Astrocyte (in vitro differentiated cells and primary cell): ENCODE results near the gene KLHL18. TPM values are rescaled to one million over a fixed set of nuclear protein-coding genes. Genes with fewer than 3 reads are reported as not detected.

Source experiments
- total RNA-seq: library from RNA; stranded (reverse); gene quantifications from 2 replicates; pipeline ENCODE4 v1.2.1, GENCODE V29; 2021

The KLHL18 gene
- total RNA-seq, 1 donor from 2014 or later = 53.2 TPM

Other genes with a start within 250 kb of the KLHL18 start
- 41.4 and 46.5 TPM in 2 replicates for gene SETD2, start 118.8 kb upstream of the KLHL18 start, total RNA-seq
- 7.5 and 8.1 TPM in 2 replicates for gene KIF9, start 145 bp upstream of the KLHL18 start, total RNA-seq
- gene PTPN23, start 98.1 kb downstream of the KLHL18 start, total RNA-seq = 40.3 and 40.4 TPM in 2 replicates
- gene SCAP, start 193.0 kb downstream of the KLHL18 start, total RNA-seq = 47.9 TPM in 2 replicates
- gene ELP6, start 230.8 kb downstream of the KLHL18 start, total RNA-seq = 27.6 and 31.5 TPM in 2 replicates